Smooth muscle cell (in vitro differentiated cells): ENCODE results near the gene FAM204A. TPM values are rescaled to one million over a fixed set of nuclear protein-coding genes. Genes with fewer than 3 reads are reported as not detected.

Source experiments
- DNase-seq: peaks from one replicate; lab custom pipeline; 2025; ENCODE audit not compliant: unreplicated experiment; lab: John Stamatoyannopoulos, UW
- H2AFZ ChIP-seq: fragments of 200-600 bp; sonication (generic); 2 replicates; pipeline ENCODE4 v1.6.0; 2016; ENCODE audit warnings: antibody characterized with exemption, low read depth, mild to moderate bottlenecking
- H3F3A ChIP-seq: fragments of 200-600 bp; sonication (generic); 2 replicates; pipeline ENCODE4 v1.6.0; 2017; ENCODE audit warnings: antibody characterized with exemption, low read depth
- H3K27ac ChIP-seq: fragments of 200-600 bp; sonication (generic); 2 replicates; pipeline ENCODE4 v1.5.1; 2016; ENCODE audit warnings: low read depth, mild to moderate bottlenecking
- H3K27me3 ChIP-seq: fragments of 200-600 bp; sonication (generic); 2 replicates; pipeline ENCODE4 v1.6.1; 2016; ENCODE audit warnings: low read depth, mild to moderate bottlenecking
- H3K36me3 ChIP-seq: fragments of 200-600 bp; sonication (generic); 2 replicates; pipeline ENCODE4 v1.5.1; 2016; ENCODE audit warnings: low read depth
- H3K4me1 ChIP-seq: fragments of 200-600 bp; sonication (generic); 2 replicates; pipeline ENCODE4 v1.5.1; 2016; ENCODE audit warnings: low read depth
- H3K4me2 ChIP-seq: fragments of 200-600 bp; sonication (generic); 2 replicates; pipeline ENCODE4 v1.6.0; 2016; ENCODE audit warnings: mild to moderate bottlenecking
- H3K4me3 ChIP-seq: fragments of 200-600 bp; sonication (generic); 2 replicates; pipeline ENCODE4 v1.5.1; 2016; ENCODE audit warnings: mild to moderate bottlenecking
- H3K79me2 ChIP-seq: fragments of 200-600 bp; sonication (generic); 2 replicates; pipeline ENCODE4 v1.6.0; 2016; ENCODE audit warnings: low read depth, mild to moderate bottlenecking
- H3K9ac ChIP-seq: fragments of 200-600 bp; sonication (generic); 2 replicates; pipeline ENCODE4 v1.6.0; 2016; ENCODE audit warnings: low read depth
- H3K9me3 ChIP-seq: fragments of 200-600 bp; sonication (generic); replicated peaks from 2 replicates; pipeline ENCODE4 v1.5.1; 2016; ENCODE audit warnings: low read depth
- H4K20me1 ChIP-seq: fragments of 200-600 bp; sonication (generic); 2 replicates; pipeline ENCODE4 v1.6.0; 2016; ENCODE audit warnings: low read depth
- CTCF ChIP-seq: fragments of 200-600 bp; sonication (generic); IDR thresholded peaks from 2 replicates; pipeline ENCODE4 v1.5.1; 2017; ENCODE audit warnings: borderline replicate concordance, mild to moderate bottlenecking, antibody characterized with exemption; ENCODE audit not compliant: insufficient read depth, poor library complexity, severe bottlenecking
- WGBS: methylation state at CpG from one replicate; pipeline ENCODE4 v1.1.7; 2016; ENCODE audit warnings: low lambda C conversion rate; 5-methylcytosine and 5-hydroxymethylcytosine counted together
- polyA plus RNA-seq: library from polyadenylated mRNA; unstranded; fragments of >200 nt; fragmentation: Nextera tagmentation; extraction: Ambion mirVana; gene quantifications from 2 replicates; pipeline ENCODE4 v1.2.1, GENCODE V29; 2016
- total RNA-seq: library from RNA; depleted of rRNA; stranded (reverse); fragments of >200 nt; gene quantifications from 2 replicates; pipeline ENCODE4 v1.2.3, GENCODE V29; 2014

The FAM204A gene
- total and polyA plus RNA-seq, 2 experiments from 2014 or later: 67.9 to 73.4 TPM

DNA sequence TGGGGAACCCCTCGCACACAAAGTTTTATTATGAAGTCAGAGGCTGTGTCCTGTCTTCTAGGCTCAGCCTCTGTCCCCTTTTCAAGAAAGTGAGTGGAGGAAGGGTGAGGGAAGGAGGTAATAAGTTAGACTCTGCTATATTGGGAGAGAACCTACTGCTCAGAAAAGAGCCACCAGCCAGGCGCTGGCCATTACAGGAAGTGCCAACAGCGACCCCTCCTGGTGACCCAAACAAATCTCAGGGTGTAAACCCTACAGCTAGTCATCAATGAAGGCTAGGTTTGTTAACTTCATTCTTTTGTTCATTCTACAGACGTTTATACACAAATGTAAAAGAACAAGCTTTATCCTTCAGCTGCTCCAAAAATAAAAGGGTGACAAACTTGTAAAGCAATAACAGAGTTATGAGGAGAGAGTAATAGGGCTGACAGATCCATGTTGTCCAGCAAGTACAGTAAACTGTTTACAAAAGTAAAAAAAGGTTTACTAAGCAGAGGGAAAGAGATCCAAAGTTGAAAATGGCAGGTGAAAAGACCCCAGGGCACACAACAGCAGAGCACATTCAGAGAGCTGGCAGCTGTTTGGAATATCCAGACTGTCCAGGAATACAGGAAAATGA lies 82.7 kb downstream of the FAM204A start:
- H3K4me3 ChIP-seq: no peak overlapping the region
- H3K27me3 ChIP-seq: peaks cover 85% of the 10 kb centered on the region
- WGBS: 25% methylated on average over 4 of the region's 4 CpGs
- H3K79me2 ChIP-seq: no peaks in the 10 kb centered on the region
- H3K4me1 ChIP-seq: peaks cover 35% of the 10 kb centered on the region
- H2AFZ ChIP-seq: no peak overlapping the region
- DNase-seq: no peak
- H3F3A ChIP-seq: no peaks in the 10 kb centered on the region
- no peak overlapping the region for H3K27ac ChIP-seq
- TF ChIP-seq CTCF: peak; percentile 79
- no peaks in the 10 kb centered on the region for H3K9me3 ChIP-seq
- no peaks in the 10 kb centered on the region for H3K36me3 ChIP-seq
- H3K9ac ChIP-seq: no peak overlapping the region
- no peak overlapping the region for H3K4me2 ChIP-seq
- no peaks in the 10 kb centered on the region for H4K20me1 ChIP-seq

DNA sequence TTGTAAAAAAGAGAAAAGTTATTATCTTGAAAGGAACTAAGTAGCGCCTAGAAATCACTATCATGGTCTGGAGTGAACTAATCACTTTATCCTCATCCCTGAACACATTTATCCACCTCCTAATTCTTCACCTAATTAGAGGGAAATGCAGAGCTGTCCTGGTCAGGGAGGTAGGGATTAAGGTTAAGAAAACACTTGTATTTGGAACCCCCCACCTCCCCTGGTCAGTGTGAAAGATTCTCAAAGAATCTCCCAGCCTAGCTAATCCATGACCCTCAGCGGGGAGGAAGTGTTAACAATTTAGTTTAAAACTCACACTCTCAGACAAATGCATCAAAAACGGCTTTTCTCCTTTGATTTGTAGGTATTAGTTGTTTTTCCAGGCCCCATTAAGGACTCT lies 83.8 kb downstream of the FAM204A start:
- no peak for TF ChIP-seq CTCF
- Histone ChIP-seq H3K79me2 (no peaks in the 10 kb centered on the region), H3K27me3 (peaks cover 88% of the 10 kb centered on the region), H3K27ac (no peak overlapping the region), H3K4me1 (peaks cover 34% of the 10 kb centered on the region), H3K36me3 (no peaks in the 10 kb centered on the region), H3K4me2 (no peak overlapping the region), H3K4me3 (no peak overlapping the region), H3F3A (no peaks in the 10 kb centered on the region), H2AFZ (no peak overlapping the region), H3K9ac (no peak overlapping the region), H3K9me3 (no peaks in the 10 kb centered on the region), H4K20me1 (no peaks in the 10 kb centered on the region)
- 51% methylated on average over 3 of the region's 3 CpGs for WGBS
- DNase-seq: no peak

- H3K9ac ChIP-seq: no peak overlapping the region
- H3K36me3 ChIP-seq: no peaks in the 10 kb centered on the region
- peaks cover 33% of the 10 kb centered on the region for H3K4me1 ChIP-seq
- WGBS: 25% methylated on average over 7 of the region's 7 CpGs
- no peak for TF ChIP-seq CTCF
- H3F3A ChIP-seq: no peaks in the 10 kb centered on the region
- no peak overlapping the region for H3K27ac ChIP-seq
- no peak overlapping the region for H3K4me2 ChIP-seq
- H3K9me3 ChIP-seq: no peaks in the 10 kb centered on the region
- H4K20me1 ChIP-seq: no peaks in the 10 kb centered on the region
- H3K79me2 ChIP-seq: no peaks in the 10 kb centered on the region
- no peak for DNase-seq
- H3K27me3 ChIP-seq: peaks cover 85% of the 10 kb centered on the region
- no peak overlapping the region for H2AFZ ChIP-seq
- H3K4me3 ChIP-seq: no peak overlapping the region
Measured at GRCh38 chr10:118256825-118257570, 85.1 kb downstream of the FAM204A start.

- WGBS: 38% methylated on average over 5 of the region's 5 CpGs
- no peak for DNase-seq
- no peak overlapping the region for H3K9ac ChIP-seq
- no peaks in the 10 kb centered on the region for H3F3A ChIP-seq
- H3K27ac ChIP-seq: no peak overlapping the region
- peaks cover 80% of the 10 kb centered on the region for H3K27me3 ChIP-seq
- H3K79me2 ChIP-seq: no peaks in the 10 kb centered on the region
- no peaks in the 10 kb centered on the region for H4K20me1 ChIP-seq
- peaks cover 33% of the 10 kb centered on the region for H3K4me1 ChIP-seq
- no peak for TF ChIP-seq CTCF
- no peak overlapping the region for H3K4me2 ChIP-seq
- H2AFZ ChIP-seq: no peak overlapping the region
- H3K9me3 ChIP-seq: no peaks in the 10 kb centered on the region
- no peaks in the 10 kb centered on the region for H3K36me3 ChIP-seq
- no peak overlapping the region for H3K4me3 ChIP-seq
Measured at GRCh38 chr10:118256209-118256608, 85.9 kb downstream of the FAM204A start.
